B cell (primary cell): ENCODE measurements around the gene RPS21. TPM values are rescaled to one million over a fixed set of nuclear protein-coding genes. Genes with fewer than 3 reads are reported as not detected.

Source experiments
- ATAC-seq: fragments of 200-7000 bp; cut with Tn5 transposase; one replicate; pipeline ENCODE4 v1.10.0; 2021; ENCODE audit warnings: low read depth, mild to moderate bottlenecking, moderate number of reproducible peaks, moderate library complexity
- CTCF ChIA-PET: fragments of 350-600 bp; sonication (Branson Sonifier 250); formaldehyde crosslinking; loops from one replicate; lab custom pipeline; 2021; ENCODE audit warnings: antibody characterized with exemption, inconsistent platforms; lab: Charles Lee
- POLR2A ChIA-PET: fragments of 350-600 bp; sonication (Branson Sonifier 250); formaldehyde crosslinking; loops from one replicate; lab custom pipeline; 2021; ENCODE audit warnings: antibody characterized with exemption; lab: Charles Lee
- DNase-seq: peaks from one replicate; pipeline ENCODE4 v3.0.0; 2013
- H2AFZ ChIP-seq: 2 replicates; pipeline ENCODE4 v1.6.1; 2012; ENCODE audit warnings: mild to moderate bottlenecking, low read depth, low read length; ENCODE audit not compliant: insufficient read depth, poor library complexity, severe bottlenecking
- H3K27ac ChIP-seq, 2 donors: 1 replicate in 1 of 2; 2 replicates in 1 of 2; pipeline ENCODE4 v1.5.1; 2012 to 2013; ENCODE audit warnings: low read length in 2 of 2, mild to moderate bottlenecking in 2 of 2, moderate library complexity in 1 of 2
- H3K27me3 ChIP-seq, 4 experiments: fragments of 200-600 bp in 1 of 4; sonication (generic) in 1 of 4; replicated peaks in 1 of 4; 1 replicate in 2 of 4; 2 replicates in 2 of 4; pipeline versions ENCODE4 v1.6.1 to v1.7.0; 2013 to 2016; ENCODE audit warnings: low read length in 3 of 4, mild to moderate bottlenecking in 2 of 4, mixed read lengths in 1 of 4, moderate library complexity in 1 of 4; ENCODE audit not compliant: insufficient read depth in 4 of 4, control insufficient read depth in 3 of 4; ENCODE audit errors: control extremely low read depth in 1 of 4
- H3K36me3 ChIP-seq, 2 experiments: replicated peaks in 1 of 2; 1 replicate in 1 of 2; 2 replicates in 1 of 2; pipeline versions ENCODE4 v1.6.1 to v1.7.1; 2013; ENCODE audit warnings: low read length in 1 of 2; ENCODE audit not compliant: insufficient read depth in 2 of 2, control insufficient read depth in 1 of 2; ENCODE audit errors: control extremely low read depth in 1 of 2, extremely low read depth in 1 of 2
- H3K4me1 ChIP-seq, 2 donors: fragments of 200-600 bp in 1 of 2; sonication (generic) in 1 of 2; 1 replicate in 1 of 2; 2 replicates in 1 of 2; pipeline versions ENCODE4 v1.5.1 to v1.6.1; 2013 to 2017; ENCODE audit warnings: low read length in 2 of 2; ENCODE audit not compliant: control insufficient read depth in 2 of 2, insufficient read depth in 2 of 2
- H3K4me2 ChIP-seq: replicated peaks from 2 replicates; pipeline ENCODE3; 2012; ENCODE audit warnings: mild to moderate bottlenecking, low read depth, low read length; ENCODE audit not compliant: poor library complexity, severe bottlenecking
- H3K4me3 ChIP-seq, 5 experiments: fragments of 200-600 bp in 1 of 5; sonication (generic) in 1 of 5; 1 replicate in 3 of 5; 2 replicates in 2 of 5; pipeline versions ENCODE4 v1.5.1 to v1.7.0; 2011 to 2016; ENCODE audit warnings: low read length in 4 of 5, mild to moderate bottlenecking in 4 of 5, low read depth in 2 of 5, control low read depth in 1 of 5, moderate library complexity in 1 of 5; ENCODE audit not compliant: insufficient read depth in 1 of 5; ENCODE audit errors: control extremely low read depth in 1 of 5, extremely low read depth in 1 of 5
- H3K79me2 ChIP-seq: fragments of 200-600 bp; sonication (generic); one replicate; pipeline ENCODE4 v1.6.0; 2016; ENCODE audit warnings: low read length; ENCODE audit not compliant: control insufficient read depth, insufficient read depth
- H3K9ac ChIP-seq: fragments of 200-600 bp; sonication (generic); 2 replicates; pipeline ENCODE4 v1.6.1; 2017; ENCODE audit warnings: mild to moderate bottlenecking, low read length, moderate library complexity
- H3K9me3 ChIP-seq, 3 donors: one replicate each; pipeline versions ENCODE4 v1.6.1 to v1.7.1; 2013; ENCODE audit warnings: low read length in 2 of 3; ENCODE audit not compliant: control insufficient read depth in 2 of 3, insufficient read depth in 1 of 3; ENCODE audit errors: control extremely low read depth in 1 of 3
- H4K20me1 ChIP-seq: 2 replicates; pipeline ENCODE4 v1.6.0; 2012; ENCODE audit warnings: mild to moderate bottlenecking, low read length; ENCODE audit not compliant: insufficient read depth, control insufficient read depth, poor library complexity, severe bottlenecking
- H3K27ac Mint-ChIP-seq: one replicate; pipeline ENCODE4 v1.8.0; 2021; ENCODE audit warnings: mixed read lengths
- H3K27me3 Mint-ChIP-seq: one replicate; pipeline ENCODE4 v1.8.0; 2021; ENCODE audit warnings: mixed read lengths
- H3K4me1 Mint-ChIP-seq: one replicate; pipeline ENCODE4 v1.8.0; 2021; ENCODE audit warnings: mixed read lengths
- H3K4me3 Mint-ChIP-seq: one replicate; pipeline ENCODE4 v1.8.0; 2021; ENCODE audit warnings: mixed read lengths
- H3K9me3 Mint-ChIP-seq: one replicate; pipeline ENCODE4 v1.8.0; 2022; ENCODE audit warnings: mixed read lengths; ENCODE audit not compliant: insufficient read depth
- CTCF ChIP-seq: fragments of 200-600 bp; IDR thresholded peaks from one replicate; pipeline ENCODE4 v1.8.0; 2022; ENCODE audit warnings: antibody characterized with exemption, mild to moderate bottlenecking
- EZH2 ChIP-seq: IDR thresholded peaks from 2 replicates; pipeline ENCODE4 v1.6.1; 2012; ENCODE audit warnings: borderline replicate concordance, low read depth, mild to moderate bottlenecking, moderate library complexity, low read length; ENCODE audit not compliant: insufficient read depth, poor library complexity, severe bottlenecking
- WGBS: methylation state at CpG from one replicate; pipeline ENCODE4 v1.1.5; 2013; ENCODE audit warnings: missing lambda C conversion rate; ENCODE audit not compliant: insufficient coverage; 5-methylcytosine and 5-hydroxymethylcytosine counted together
- intact Hi-C: fragments of 100-400 bp; cut with micrococcal nuclease; formaldehyde crosslinking; loops from one replicate; pipeline ENCODE4 v1.10.0; 2022
- polyA plus RNA-seq: library from polyadenylated mRNA; depleted of rRNA; stranded (reverse); fragments of >200 nt; gene quantifications from 2 replicates; pipeline ENCODE4 v1.2.3, GENCODE V29; 2012
- total RNA-seq, 2 donors: library from RNA; stranded (reverse); fragments of 120-200 nt in 1 of 2; gene quantifications; 1 replicate in 1 of 2; 2 replicates in 1 of 2; pipeline versions ENCODE4 v1.2.3 to v1.2.4, GENCODE V29; 2013 to 2022

The RPS21 gene
- total and polyA plus RNA-seq, 2 donors (not counting 1 experiment from before 2014, with no cell fraction given), result 2,653 to 9,603 TPM

- peaks cover 48% of the 10 kb centered on the region for H3K4me1 Mint-ChIP-seq
- H3K4me3 Mint-ChIP-seq, result peak overlapping the region; percentile 84
- ChIA-PET POLR2A (interaction anchor here (0.7 to 4.6 kb wide), 4 partner anchors 29 to 456 kb away, joined by 4 to 43 read pairs (median 4); partner anchors contain the start of genes LAMA5 and RPS21), CTCF (interaction anchor here (1.1 to 1.3 kb wide), 2 partner anchors 30 to 48 kb away, joined by 3 read pairs; partner anchors contain the start of gene RPS21)
- H3K79me2 ChIP-seq, result no peaks in the 10 kb centered on the region
- H3K9ac ChIP-seq, result peak overlapping the region; percentile 13
- H2AFZ ChIP-seq, result no peak overlapping the region
- no peaks in the 10 kb centered on the region for H3K27me3 ChIP-seq
- H3K9me3 ChIP-seq, result peaks cover 0 to 18% (median 0%) of the 10 kb centered on the region in 3 donors
- peaks cover 3% of the 10 kb centered on the region for H3K9me3 Mint-ChIP-seq
- H3K4me3 ChIP-seq, result peak overlapping the region in 1 of 5 experiments; percentile 68
- H4K20me1 ChIP-seq, result no peaks in the 10 kb centered on the region
- H3K4me2 ChIP-seq, result peak overlapping the region; percentile 82
- intact Hi-C loops, result loop anchor here (2.0 to 5.0 kb wide), 2 partner anchors 29 to 49 kb away; partner anchors contain the start of genes LAMA5 and RPS21
- no peaks in the 10 kb centered on the region for H3K27me3 Mint-ChIP-seq
- H3K4me1 ChIP-seq, result peaks cover 53 to 62% of the 10 kb centered on the region in 2 donors
- no peak for ATAC-seq
- H3K27ac ChIP-seq, result peak overlapping the region; percentile 86 to 87
- H3K36me3 ChIP-seq, result peaks cover 0 to 8% of the 10 kb centered on the region in 2 experiments
- WGBS, result 74% methylated on average over 11 of the region's 16 CpGs
- TF ChIP-seq CTCF (no peak), EZH2 (no peak)
- no peak for DNase-seq
- H3K27ac Mint-ChIP-seq, result peak overlapping the region; percentile 93
These were observed 48.6 kb upstream of the RPS21 start for GRCh38 chr20:62338294-62338620.

- Mint-ChIP-seq H3K27me3 (no peaks in the 10 kb centered on the region), H3K9me3 (peaks cover 3% of the 10 kb centered on the region), H3K4me3 (peak overlapping the region; percentile 84), H3K4me1 (peaks cover 48% of the 10 kb centered on the region), H3K27ac (peak overlapping the region; percentile 95)
- Histone ChIP-seq H3K4me1 (peaks cover 53 to 61% of the 10 kb centered on the region in 2 donors), H3K4me3 (peak overlapping the region in 4 of 5 experiments; percentile 31 to 68 (median 50)), H3K36me3 (no peaks in the 10 kb centered on the region), H3K27ac (peak overlapping the region; percentile 86 to 87), H4K20me1 (no peaks in the 10 kb centered on the region), H3K79me2 (no peaks in the 10 kb centered on the region), H3K9me3 (peaks cover 0 to 18% (median 0%) of the 10 kb centered on the region in 3 donors), H2AFZ (peak overlapping the region; percentile 69), H3K27me3 (no peaks in the 10 kb centered on the region), H3K9ac (peak overlapping the region; percentile 69), H3K4me2 (peak overlapping the region; percentile 82)
- WGBS, result 5% methylated on average over 12 of the region's 14 CpGs
- TF ChIP-seq EZH2, result no peak
- TF ChIP-seq CTCF, result no peak
- intact Hi-C loops, result loop anchor here (1.0 to 5.0 kb wide), 3 partner anchors 27 to 48 kb away; partner anchors contain the start of genes ADRM1, LAMA5 and RPS21
- CTCF ChIA-PET, result interaction anchor here (0.6 to 1.8 kb wide), 13 partner anchors 9 to 463 kb away, joined by 3 to 16 read pairs (median 3); partner anchors contain the start of genes ADRM1 and RPS21
- ATAC-seq, result peak; percentile 59
- POLR2A ChIA-PET, result interaction anchor here (0.5 to 4.6 kb wide), 4 partner anchors 28 to 288 kb away, joined by 3 to 43 read pairs (median 10); partner anchors contain the start of genes ADRM1 and LAMA5
- DNase-seq, result peak; percentile 90
These were observed 47.2 kb upstream of the RPS21 start for GRCh38 chr20:62339647-62340062.
